GM10847 (cell line): Measurements from ENCODE around the gene TMEM41A.

Experiments
- POLR2A ChIP-seq: IDR thresholded peaks from 2 replicates; pipeline ENCODE4 v1.6.1; 2011; ENCODE audit not compliant: insufficient read length; ENCODE audit errors: extremely low read depth

TMEM41A gene

GRCh38 chr3:185498503-185499396 is at the start of gene TMEM41A:
TSS of gene TMEM41A (minus strand) at chr3:185499035. CDS start at chr3:185498961, 74 bp downstream.
- peak; percentile 83 for TF ChIP-seq POLR2A

DNA sequence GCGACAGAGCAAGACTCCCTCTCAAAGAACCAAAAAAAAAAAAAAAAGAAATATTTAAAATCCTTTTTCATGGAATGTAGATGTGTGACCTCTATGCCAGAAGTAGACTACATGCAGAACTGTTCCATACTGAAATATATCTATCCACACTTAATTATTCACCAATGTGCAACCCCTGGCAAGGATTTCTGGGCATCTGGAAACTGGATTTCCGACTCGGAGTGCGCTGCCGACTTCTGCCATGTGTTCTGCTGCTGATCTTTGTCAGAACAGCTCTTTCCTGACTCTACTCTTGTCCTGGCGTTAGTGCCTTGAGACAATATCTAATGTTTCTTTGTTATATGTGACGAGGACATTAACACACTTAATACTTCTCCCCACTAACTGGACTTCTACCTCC is 41.9 kb upstream of the TMEM41A start:
- TF ChIP-seq POLR2A, result no peak

GRCh38 chr3:185539934-185540333 is 41.1 kb upstream of the TMEM41A start:
- no peak for TF ChIP-seq POLR2A

DNA sequence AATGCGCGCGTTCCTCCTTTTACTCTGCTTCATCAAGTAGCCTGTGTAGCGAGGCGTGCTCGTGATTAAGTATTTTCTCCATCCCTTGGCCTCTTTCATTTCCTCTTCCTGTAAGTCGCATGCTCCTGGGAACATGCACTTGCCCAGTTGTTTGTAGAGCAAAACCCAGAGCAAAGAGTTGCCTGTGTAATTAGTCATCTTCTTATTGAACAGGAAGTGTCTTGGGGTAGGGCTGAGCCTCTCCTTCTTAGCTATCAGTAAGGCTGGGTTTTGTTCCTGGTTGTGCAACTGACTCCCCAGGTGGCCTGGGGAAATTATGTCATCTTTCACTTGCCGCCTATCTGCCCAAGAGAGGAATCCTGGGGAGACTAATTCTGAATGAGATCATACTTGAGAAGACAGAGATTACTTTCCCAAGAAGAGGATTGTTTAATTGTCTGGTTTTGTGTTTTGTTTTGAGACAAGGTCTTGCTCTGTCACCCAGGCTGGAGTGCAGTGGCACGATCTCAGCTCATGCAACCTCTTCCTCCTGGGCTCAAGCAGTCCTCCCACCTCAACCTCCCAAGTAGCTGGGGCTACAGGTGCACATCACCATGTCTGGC is 38.6 kb upstream of the TMEM41A start:
- TF ChIP-seq POLR2A, result no peak

GRCh38 chr3:185534511-185534910 is 35.7 kb upstream of the TMEM41A start:
- TF ChIP-seq POLR2A, result no peak

GRCh38 chr3:185532901-185533300 is 34.1 kb upstream of the TMEM41A start:
- TF ChIP-seq POLR2A, result no peak

- no peak for TF ChIP-seq POLR2A
Measured at GRCh38 chr3:185530856-185531255, 32.0 kb upstream of the TMEM41A start.

- no peak for TF ChIP-seq POLR2A
Measured at GRCh38 chr3:185528532-185528931, 29.7 kb upstream of the TMEM41A start.

GRCh38 chr3:185527364-185527763 is 28.5 kb upstream of the TMEM41A start:
- TF ChIP-seq POLR2A, result no peak

DNA sequence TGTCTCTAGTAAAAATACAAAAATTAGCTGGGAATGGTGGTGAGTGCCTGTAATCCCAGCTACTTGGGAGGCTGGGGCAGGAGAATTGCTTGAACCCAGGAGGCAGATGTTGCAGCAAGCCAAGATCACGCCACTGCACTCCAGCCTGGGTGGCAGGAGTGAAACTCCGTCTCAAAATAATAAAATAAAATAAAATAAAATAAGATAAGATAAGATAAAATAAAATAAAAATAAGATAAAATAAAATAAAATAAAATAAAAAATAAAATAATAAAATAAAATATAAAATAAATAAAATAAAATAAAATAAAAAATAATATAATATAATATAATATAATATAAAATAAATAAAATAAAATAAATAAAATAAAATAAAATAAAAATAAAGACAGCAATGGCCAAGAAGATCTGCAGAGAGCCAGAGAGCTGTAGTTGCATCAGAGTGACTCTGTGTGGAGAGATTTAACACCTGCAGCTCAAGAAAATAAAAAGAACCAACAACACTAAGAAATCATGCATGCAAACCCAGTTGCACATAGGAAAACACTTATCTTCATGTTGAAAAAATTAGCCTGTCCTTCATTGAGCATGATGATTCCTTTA is 27.6 kb upstream of the TMEM41A start:
- no peak for TF ChIP-seq POLR2A

GRCh38 chr3:185521349-185522138 is 22.7 kb upstream of the TMEM41A start:
- no peak for TF ChIP-seq POLR2A

- TF ChIP-seq POLR2A, result no peak
Measured at GRCh38 chr3:185519021-185519420, 20.2 kb upstream of the TMEM41A start.

GRCh38 chr3:185517387-185518130 is 18.7 kb upstream of the TMEM41A start:
- no peak for TF ChIP-seq POLR2A

DNA sequence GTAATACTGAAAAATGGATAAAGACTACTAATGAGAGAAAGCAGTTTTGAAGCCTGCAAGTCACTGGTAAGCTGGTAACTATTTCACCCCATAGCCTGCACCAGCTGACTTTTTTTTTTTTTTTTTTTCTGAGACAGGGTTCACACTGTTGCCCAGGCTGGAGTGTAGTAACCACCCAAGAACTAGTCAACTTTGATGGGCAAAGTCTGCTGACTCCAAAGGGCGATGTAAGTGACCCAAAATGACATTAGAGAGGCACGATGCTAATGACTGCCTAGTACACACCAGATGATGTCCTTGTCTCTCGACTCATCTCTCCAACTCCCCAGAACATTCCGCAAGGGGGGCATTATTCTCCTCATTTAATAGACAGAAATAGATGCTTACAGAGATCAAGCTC is 12.9 kb upstream of the TMEM41A start:
- TF ChIP-seq POLR2A, result no peak
